Ishikawa (cell line): ENCODE results near the gene ACOX3.

Source experiments
- CEBPB ChIP-seq: IDR thresholded peaks from 2 replicates; pipeline ENCODE4 v1.6.1; 2012
- CREB1 ChIP-seq: IDR thresholded peaks from 2 replicates; pipeline ENCODE4 v1.6.1; 2012; ENCODE audit warnings: low read depth
- EGR1 ChIP-seq: IDR thresholded peaks from 2 replicates; pipeline ENCODE4 v1.6.1; 2012
- EP300 ChIP-seq: IDR thresholded peaks from 2 replicates; pipeline ENCODE4 v1.6.1; 2012; ENCODE audit warnings: borderline replicate concordance
- RAD21 ChIP-seq: IDR thresholded peaks from 2 replicates; pipeline ENCODE4 v1.6.1; 2012; ENCODE audit warnings: low read depth
- YY1 ChIP-seq: IDR thresholded peaks from 2 replicates; pipeline ENCODE4 v1.6.1; 2012; ENCODE audit warnings: low read depth
- ZBTB7A ChIP-seq: IDR thresholded peaks from 2 replicates; pipeline ENCODE4 v1.6.1; 2012; ENCODE audit warnings: low read depth
- TF ChIP-seq, protein P1 (sequence below): IDR thresholded peaks from 2 replicates; pipeline ENCODE4 v1.6.1; 2012; ENCODE audit warnings: low read depth, mild to moderate bottlenecking
- TF ChIP-seq, protein P2 (sequence below): IDR thresholded peaks from 2 replicates; pipeline ENCODE4 v1.6.1; 2012

DNA sequence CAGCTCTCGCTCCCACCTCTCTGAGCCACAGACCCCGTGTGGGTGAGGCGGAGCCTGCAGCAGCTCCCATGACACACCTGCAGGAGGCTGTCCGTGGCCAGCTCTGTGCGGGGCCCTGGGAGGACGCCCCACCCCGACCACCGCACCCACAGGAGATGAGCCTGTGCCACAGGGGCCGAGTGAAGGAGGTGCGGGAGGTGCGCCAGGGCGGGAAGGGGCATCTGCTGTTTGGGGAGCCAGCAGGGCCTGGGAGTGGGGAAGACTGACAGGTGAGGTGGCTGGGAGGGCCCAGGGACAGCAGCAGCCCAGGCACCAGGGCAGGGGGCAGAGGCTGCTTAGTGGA is 52.0 kb downstream of the ACOX3 start:
- no peak for TF ChIP-seq EGR1
- TF ChIP-seq CEBPB: no peak
- TF ChIP-seq, protein P1, sequence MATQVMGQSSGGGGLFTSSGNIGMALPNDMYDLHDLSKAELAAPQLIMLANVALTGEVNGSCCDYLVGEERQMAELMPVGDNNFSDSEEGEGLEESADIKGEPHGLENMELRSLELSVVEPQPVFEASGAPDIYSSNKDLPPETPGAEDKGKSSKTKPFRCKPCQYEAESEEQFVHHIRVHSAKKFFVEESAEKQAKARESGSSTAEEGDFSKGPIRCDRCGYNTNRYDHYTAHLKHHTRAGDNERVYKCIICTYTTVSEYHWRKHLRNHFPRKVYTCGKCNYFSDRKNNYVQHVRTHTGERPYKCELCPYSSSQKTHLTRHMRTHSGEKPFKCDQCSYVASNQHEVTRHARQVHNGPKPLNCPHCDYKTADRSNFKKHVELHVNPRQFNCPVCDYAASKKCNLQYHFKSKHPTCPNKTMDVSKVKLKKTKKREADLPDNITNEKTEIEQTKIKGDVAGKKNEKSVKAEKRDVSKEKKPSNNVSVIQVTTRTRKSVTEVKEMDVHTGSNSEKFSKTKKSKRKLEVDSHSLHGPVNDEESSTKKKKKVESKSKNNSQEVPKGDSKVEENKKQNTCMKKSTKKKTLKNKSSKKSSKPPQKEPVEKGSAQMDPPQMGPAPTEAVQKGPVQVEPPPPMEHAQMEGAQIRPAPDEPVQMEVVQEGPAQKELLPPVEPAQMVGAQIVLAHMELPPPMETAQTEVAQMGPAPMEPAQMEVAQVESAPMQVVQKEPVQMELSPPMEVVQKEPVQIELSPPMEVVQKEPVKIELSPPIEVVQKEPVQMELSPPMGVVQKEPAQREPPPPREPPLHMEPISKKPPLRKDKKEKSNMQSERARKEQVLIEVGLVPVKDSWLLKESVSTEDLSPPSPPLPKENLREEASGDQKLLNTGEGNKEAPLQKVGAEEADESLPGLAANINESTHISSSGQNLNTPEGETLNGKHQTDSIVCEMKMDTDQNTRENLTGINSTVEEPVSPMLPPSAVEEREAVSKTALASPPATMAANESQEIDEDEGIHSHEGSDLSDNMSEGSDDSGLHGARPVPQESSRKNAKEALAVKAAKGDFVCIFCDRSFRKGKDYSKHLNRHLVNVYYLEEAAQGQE: no peak
- TF ChIP-seq, protein P2, sequence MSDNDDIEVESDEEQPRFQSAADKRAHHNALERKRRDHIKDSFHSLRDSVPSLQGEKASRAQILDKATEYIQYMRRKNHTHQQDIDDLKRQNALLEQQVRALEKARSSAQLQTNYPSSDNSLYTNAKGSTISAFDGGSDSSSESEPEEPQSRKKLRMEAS: no peak
- TF ChIP-seq ZBTB7A: no peak
- no peak for TF ChIP-seq YY1
- no peak for TF ChIP-seq RAD21
- TF ChIP-seq EP300: no peak
- TF ChIP-seq CREB1: no peak
